T-cell (primary cell): Measurements from ENCODE around the gene RHOT2. TPM values are rescaled to one million over a fixed set of nuclear protein-coding genes. Genes with fewer than 3 reads are reported as not detected.

Experiments used
- ATAC-seq, 4 experiments: fragments of 200-7000 bp in 3 of 4; fragments of 150-1000 bp in 1 of 4; cut with Tn5 transposase; replicated peaks in 1 of 4; 1 replicate in 3 of 4; 2 replicates in 1 of 4; pipeline ENCODE4 v1.10.0; 2021; ENCODE audit warnings: moderate library complexity in 3 of 4, mild to moderate bottlenecking in 2 of 4, moderate number of reproducible peaks in 1 of 4
- CTCF ChIA-PET, 2 donors: fragments of 300-600 bp; sonication (Branson Sonifier 250); formaldehyde crosslinking; loops; one replicate each; lab custom pipeline; 2022; ENCODE audit warnings: antibody characterized with exemption in 2 of 2; lab: Charles Lee
- POLR2A ChIA-PET, 2 donors: fragments of 300-600 bp; sonication (Branson Sonifier 250); formaldehyde crosslinking; loops; one replicate each; lab custom pipeline; 2022; ENCODE audit warnings: antibody characterized with exemption in 2 of 2; lab: Charles Lee
- DNase-seq, 35 experiments: peaks; one replicate each; pipeline versions ENCODE4 v3.0.0 to v3.0.0-alpha.2; 2013 to 2023
- H3K27ac ChIP-seq: one replicate; pipeline ENCODE4 v1.5.1; 2013; ENCODE audit warnings: low read length
- H3K27me3 ChIP-seq, 2 experiments: replicated peaks in 1 of 2; 1 replicate in 1 of 2; 2 replicates in 1 of 2; pipeline versions ENCODE4 v1.6.1 to v1.7.0; 2013; ENCODE audit warnings: low read length in 1 of 2, mixed read lengths in 1 of 2; ENCODE audit not compliant: control insufficient read depth in 2 of 2, insufficient read depth in 2 of 2; ENCODE audit errors: extremely low read depth in 1 of 2
- H3K36me3 ChIP-seq, 2 donors: 1 replicate in 1 of 2; 2 replicates in 1 of 2; pipeline versions ENCODE4 v1.6.1 to v1.7.0; 2013; ENCODE audit warnings: low read length in 1 of 2; ENCODE audit not compliant: control insufficient read depth in 2 of 2, insufficient read depth in 1 of 2; ENCODE audit errors: extremely low read depth in 1 of 2
- H3K4me1 ChIP-seq, 2 experiments: 1 replicate in 1 of 2; 2 replicates in 1 of 2; pipeline versions ENCODE4 v1.6.1 to v1.7.0; 2013; ENCODE audit warnings: low read length in 2 of 2, mixed read lengths in 1 of 2; ENCODE audit not compliant: insufficient read depth in 2 of 2, control insufficient read depth in 1 of 2; ENCODE audit errors: extremely low read depth in 1 of 2
- H3K4me3 ChIP-seq, 2 donors: 1 replicate in 1 of 2; 2 replicates in 1 of 2; pipeline versions ENCODE4 v1.5.1 to v1.7.0; 2013; ENCODE audit warnings: mild to moderate bottlenecking in 2 of 2, low read length in 1 of 2, moderate library complexity in 1 of 2; ENCODE audit not compliant: control insufficient read depth in 1 of 2; ENCODE audit errors: extremely low read depth in 1 of 2
- H3K9me3 ChIP-seq: 2 replicates; pipeline ENCODE4 v1.7.0; 2013
- H3K27ac Mint-ChIP-seq, 2 donors: one replicate each; pipeline ENCODE4 v1.8.0; 2020 to 2021; ENCODE audit warnings: mild to moderate bottlenecking in 2 of 2, mixed read lengths in 2 of 2
- H3K27me3 Mint-ChIP-seq, 2 donors: one replicate each; pipeline ENCODE4 v1.8.0; 2021 to 2022; ENCODE audit warnings: mixed read lengths in 2 of 2
- H3K36me3 Mint-ChIP-seq: one replicate; pipeline ENCODE4 v1.8.0; 2021; ENCODE audit warnings: mixed read lengths
- H3K4me1 Mint-ChIP-seq, 3 donors: one replicate each; pipeline ENCODE4 v1.8.0; 2020 to 2022; ENCODE audit warnings: mixed read lengths in 3 of 3, mild to moderate bottlenecking in 1 of 3
- H3K4me3 Mint-ChIP-seq, 3 donors: one replicate each; pipeline ENCODE4 v1.8.0; 2020 to 2022; ENCODE audit warnings: mild to moderate bottlenecking in 3 of 3, mixed read lengths in 3 of 3, moderate library complexity in 3 of 3
- H3K9me3 Mint-ChIP-seq, 3 donors: one replicate each; pipeline ENCODE4 v1.8.0; 2020 to 2022; ENCODE audit warnings: mixed read lengths in 3 of 3
- WGBS: methylation state at CpG from one replicate; pipeline ENCODE4 v1.1.5; 2013; ENCODE audit warnings: missing lambda C conversion rate; ENCODE audit not compliant: insufficient coverage; 5-methylcytosine and 5-hydroxymethylcytosine counted together
- total RNA-seq, 35 experiments: library from RNA in 6 of 35; stranded (reverse) in 6 of 35; fragments of 120-200 nt in 1 of 35; gene quantifications; one replicate each; pipeline versions ENCODE4 v1.2.1 to v1.2.4 and lab custom pipeline; 2013 to 2026

The RHOT2 gene
- total RNA-seq, 5 donors from 2014 or later (not counting 1 experiment from before 2014, with no cell fraction given): 181 to 320 (median 286) TPM

DNA sequence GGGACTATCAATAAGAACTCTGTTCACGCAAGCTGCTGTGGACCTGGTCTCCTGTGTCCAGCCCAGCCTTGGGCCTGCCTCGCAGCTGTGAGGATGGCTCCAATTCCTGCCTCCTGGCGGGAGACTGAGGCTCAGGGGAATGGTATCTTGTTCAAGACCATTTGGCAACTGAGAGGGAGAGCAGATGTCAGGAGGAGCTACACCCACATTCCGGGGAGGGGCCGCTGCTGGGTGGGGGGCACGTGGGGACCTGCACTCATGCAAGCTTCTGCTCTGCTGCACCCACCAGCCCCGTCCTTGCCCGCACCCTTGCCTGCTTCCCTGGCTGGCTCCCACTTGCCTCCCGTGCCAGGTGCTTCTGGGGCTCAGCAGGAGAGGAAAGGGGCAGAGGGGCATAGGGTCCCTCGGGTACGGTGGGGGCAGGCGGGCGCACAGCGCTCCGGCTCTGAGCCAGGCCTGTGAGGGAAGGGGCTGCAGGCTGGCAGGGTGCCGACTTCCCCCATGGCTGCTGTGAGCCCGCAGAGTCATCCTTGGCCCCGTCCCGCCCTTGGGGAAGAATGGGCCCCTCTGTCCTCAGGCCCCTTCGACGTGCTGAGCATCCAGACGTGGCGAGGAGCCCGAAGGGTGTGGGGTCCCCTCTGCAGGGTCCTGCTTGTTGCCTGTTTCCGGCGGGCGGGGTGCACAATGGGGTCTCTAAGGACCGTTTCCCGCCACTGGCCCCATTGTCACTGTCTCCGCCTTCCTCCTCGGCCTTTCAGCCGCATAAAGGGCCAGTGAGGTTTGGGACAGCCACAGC, 49.7 kb downstream of the RHOT2 start:
- Mint-ChIP-seq H3K27me3 (peaks cover 6 to 8% of the 10 kb centered on the region in 2 donors), H3K36me3 (no peaks in the 10 kb centered on the region), H3K4me3 (peak overlapping the region in 1 of 3 donors; percentile 83), H3K27ac (no peak overlapping the region), H3K9me3 (no peaks in the 10 kb centered on the region), H3K4me1 (peaks cover 19 to 33% (median 23%) of the 10 kb centered on the region in 3 donors)
- ChIA-PET CTCF (no interaction called here), POLR2A (no interaction called here)
- Histone ChIP-seq H3K4me1 (peaks cover 5 to 58% of the 10 kb centered on the region in 2 experiments), H3K4me3 (no peak overlapping the region), H3K27me3 (peaks cover 0 to 32% of the 10 kb centered on the region in 2 experiments), H3K27ac (no peak overlapping the region), H3K9me3 (no peaks in the 10 kb centered on the region), H3K36me3 (no peaks in the 10 kb centered on the region)
- DNase-seq (no peak), ATAC-seq (no peak)
- 91% methylated on average over 27 of the region's 32 CpGs for WGBS

GRCh38 chr16:718389-718788, 50.5 kb downstream of the RHOT2 start:
- Mint-ChIP-seq H3K4me1 (peaks cover 20 to 33% (median 27%) of the 10 kb centered on the region in 3 donors), H3K27ac (no peak overlapping the region), H3K4me3 (peak overlapping the region in 1 of 3 donors; percentile 83), H3K27me3 (peaks cover 3 to 4% of the 10 kb centered on the region in 2 donors), H3K36me3 (no peaks in the 10 kb centered on the region), H3K9me3 (no peaks in the 10 kb centered on the region)
- ChIA-PET POLR2A (no interaction called here), CTCF (no interaction called here)
- no peak for DNase-seq
- Histone ChIP-seq H3K36me3 (no peaks in the 10 kb centered on the region), H3K4me3 (no peak overlapping the region), H3K27me3 (peaks cover 0 to 32% of the 10 kb centered on the region in 2 experiments), H3K9me3 (no peaks in the 10 kb centered on the region), H3K27ac (no peak overlapping the region), H3K4me1 (peaks cover 5 to 66% of the 10 kb centered on the region in 2 experiments)
- WGBS: 94% methylated on average over 3 of the region's 9 CpGs
- no peak for ATAC-seq

- no peaks in the 10 kb centered on the region for H3K36me3 Mint-ChIP-seq
- CTCF ChIA-PET: interaction anchor here in 1 of 2 donors (0.6 kb wide), 1 partner anchor 11 kb away, joined by 4 read pairs; no protein-coding TSS in a partner anchor
- DNase-seq: no peak
- peak overlapping the region in 1 of 2 donors; percentile 56 for H3K27ac Mint-ChIP-seq
- Histone ChIP-seq H3K4me3 (no peak overlapping the region), H3K4me1 (peaks cover 5 to 68% of the 10 kb centered on the region in 2 experiments), H3K9me3 (no peaks in the 10 kb centered on the region), H3K27ac (no peak overlapping the region), H3K27me3 (peaks cover 0 to 28% of the 10 kb centered on the region in 2 experiments), H3K36me3 (no peaks in the 10 kb centered on the region)
- H3K4me1 Mint-ChIP-seq: peaks cover 21 to 32% (median 27%) of the 10 kb centered on the region in 3 donors
- peaks cover 3 to 4% of the 10 kb centered on the region in 2 donors for H3K27me3 Mint-ChIP-seq
- POLR2A ChIA-PET: no interaction called here
- H3K4me3 Mint-ChIP-seq: peak overlapping the region in 2 of 3 donors; percentile 52 to 83
- 84% methylated on average over 4 of the region's 6 CpGs for WGBS
- no peaks in the 10 kb centered on the region for H3K9me3 Mint-ChIP-seq
- ATAC-seq: no peak
Observed at GRCh38 chr16:718922-719321, 51.0 kb downstream of the RHOT2 start.

DNA sequence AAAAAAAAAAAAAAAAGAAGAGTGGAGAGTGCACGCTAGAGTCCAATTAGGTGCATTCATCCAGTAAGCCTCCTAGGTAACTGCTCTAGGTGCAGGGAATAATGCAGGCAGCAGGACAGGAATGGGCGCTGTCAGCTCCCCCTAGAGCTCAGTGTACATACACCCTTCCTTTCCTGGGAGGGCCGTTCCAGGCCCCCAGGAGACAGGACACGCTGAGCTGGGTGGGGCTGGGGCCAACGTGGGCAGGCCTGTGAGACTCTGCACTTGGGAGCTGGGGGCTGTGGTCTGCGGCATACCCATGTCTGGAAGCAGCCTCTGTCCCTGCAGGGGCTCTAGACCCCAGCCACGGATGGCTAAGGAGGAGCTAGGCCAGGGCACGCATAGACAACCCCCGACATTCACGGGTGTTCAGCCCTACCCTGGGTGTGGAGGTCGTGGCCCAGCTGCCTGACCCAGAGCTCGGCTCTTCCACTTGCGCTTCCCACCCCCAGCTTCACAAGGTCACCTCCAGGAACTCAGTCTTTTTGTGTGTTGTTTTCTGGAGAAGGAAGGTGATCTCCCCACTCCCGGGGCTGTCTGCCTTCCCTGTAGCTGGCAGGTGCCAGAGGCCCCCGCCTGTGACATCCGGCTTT, 52.0 kb downstream of the RHOT2 start:
- no peaks in the 10 kb centered on the region for H3K9me3 ChIP-seq
- peak overlapping the region; percentile 55 to 70 for H3K4me3 ChIP-seq
- peak overlapping the region; percentile 57 for H3K27ac ChIP-seq
- H3K27me3 ChIP-seq: peaks cover 0 to 20% of the 10 kb centered on the region in 2 experiments
- Mint-ChIP-seq H3K36me3 (no peaks in the 10 kb centered on the region), H3K4me1 (peaks cover 21 to 29% (median 27%) of the 10 kb centered on the region in 3 donors), H3K27ac (peak overlapping the region; percentile 57 to 80), H3K4me3 (peak overlapping the region; percentile 78 to 83 (median 79)), H3K9me3 (no peaks in the 10 kb centered on the region), H3K27me3 (peaks cover 3 to 4% of the 10 kb centered on the region in 2 donors)
- ChIA-PET CTCF (interaction anchor here in 1 of 2 donors (0.6 to 2.0 kb wide), 3 partner anchors 8 to 367 kb away, joined by 3 to 6 read pairs (median 5); partner anchors contain the start of gene AXIN1), POLR2A (no interaction called here)
- DNase-seq: peak in 1 of 35 experiments; percentile 33
- peaks cover 5 to 60% of the 10 kb centered on the region in 2 experiments for H3K4me1 ChIP-seq
- ATAC-seq: peak in 3 of 4 experiments; percentile 2 to 7 (median 5)
- H3K36me3 ChIP-seq: no peaks in the 10 kb centered on the region
- WGBS: 13% methylated on average over 5 of the region's 16 CpGs

GRCh38 chr16:720447-720989, 52.6 kb downstream of the RHOT2 start:
- POLR2A ChIA-PET: no interaction called here
- ATAC-seq (peak; percentile 13 to 26 (median 18)), DNase-seq (peak in 10 of 35 experiments; percentile 21 to 63 (median 32))
- H3K4me1 Mint-ChIP-seq: peaks cover 21 to 29% (median 27%) of the 10 kb centered on the region in 3 donors
- peaks cover 3 to 4% of the 10 kb centered on the region in 2 donors for H3K27me3 Mint-ChIP-seq
- no peaks in the 10 kb centered on the region for H3K36me3 ChIP-seq
- H3K4me3 ChIP-seq: peak overlapping the region; percentile 55 to 70
- under 1% methylated on average over 35 of the region's 38 CpGs for WGBS
- H3K4me1 ChIP-seq: peaks cover 5 to 60% of the 10 kb centered on the region in 2 experiments
- no peaks in the 10 kb centered on the region for H3K36me3 Mint-ChIP-seq
- CTCF ChIA-PET: interaction anchor here in 1 of 2 donors (0.6 to 2.0 kb wide), 3 partner anchors 8 to 368 kb away, joined by 3 to 6 read pairs (median 5); partner anchors contain the start of gene AXIN1
- H3K4me3 Mint-ChIP-seq: peak overlapping the region; percentile 78 to 83 (median 79)
- peaks cover 0 to 20% of the 10 kb centered on the region in 2 experiments for H3K27me3 ChIP-seq
- H3K9me3 ChIP-seq: no peaks in the 10 kb centered on the region
- peak overlapping the region; percentile 39 to 80 for H3K27ac Mint-ChIP-seq
- H3K27ac ChIP-seq: peak overlapping the region; percentile 57
- no peaks in the 10 kb centered on the region for H3K9me3 Mint-ChIP-seq
